Lower leg skin (tissue), 4 donors: Measurements from ENCODE around the gene RGS12. TPM values are rescaled to one million over a fixed set of nuclear protein-coding genes. Genes with fewer than 3 reads are reported as not detected.
A peak's percentile ranks its signal among the peaks of the same experiment; 100 is the strongest.

Experiments
- DNase-seq, 2 donors: peaks; one replicate each; pipeline ENCODE4 v3.0.0-alpha.2; 2019; ENCODE audit warnings: low spot score in 2 of 2
- H3K4me3 ChIP-seq: fragments of 200-600 bp; sonication (generic); 2 replicates; pipeline ENCODE4 v1.5.1; 2017; ENCODE audit warnings: mild to moderate bottlenecking, low read depth; ENCODE audit not compliant: poor library complexity, severe bottlenecking
- CTCF ChIP-seq, 3 donors: fragments of 450-650 bp; IDR thresholded peaks; one replicate each; pipeline ENCODE4 v1.5.1; 2016; ENCODE audit warnings: antibody characterized with exemption in 3 of 3, mild to moderate bottlenecking in 3 of 3, moderate library complexity in 2 of 3
- POLR2A ChIP-seq, 2 donors: fragments of 450-650 bp; IDR thresholded peaks; one replicate each; pipeline ENCODE4 v1.6.1; 2016 to 2017; ENCODE audit warnings: antibody characterized with exemption in 2 of 2, mild to moderate bottlenecking in 1 of 2, moderate library complexity in 1 of 2
- WGBS, 2 donors: methylation state at CpG; one replicate each; pipeline ENCODE4 v1.1.5; 2018; 5-methylcytosine and 5-hydroxymethylcytosine counted together
- intact Hi-C: fragments of 100-400 bp; cut with DNase I; formaldehyde crosslinking; loops from one replicate; pipeline ENCODE4 v1.15.0; 2023; ENCODE audit warnings: low total_unique reads
- total RNA-seq, 4 donors: library from RNA; depleted of rRNA; stranded (reverse); fragments of >200 nt; gene quantifications; one replicate each; pipeline ENCODE4 v1.1.0, GENCODE V29; 2016

RGS12 gene
- 10 to 100 TPM; 47.5 to 92.6 (median 80.6) TPM for total RNA-seq

- TF ChIP-seq POLR2A (IDR thresholded peaks at IDR 0.05) (no peak), CTCF (IDR thresholded peaks at IDR 0.05) (no peak)
- H3K4me3 ChIP-seq, result peak within 1 kb of the TSS; percentile 51
- peak; percentile 93 to 99 for DNase-seq
- 1% methylated on average over 26 of the region's 121 CpGs; no CpG with 5 or more reads in 1 of the 2 donors for WGBS, 2 donors
- intact Hi-C loops, result no loop called here
Measured at GRCh38 chr4:3292571-3293400, at the start of gene RGS12. TSS of gene RGS12 (plus strand) at chr4:3293021. CDS start at chr4:3316171, 23,150 bp downstream.

- DNase-seq, result no peak
- TF ChIP-seq CTCF (IDR thresholded peaks at IDR 0.05) (no peak), POLR2A (IDR thresholded peaks at IDR 0.05) (no peak)
- no peak overlapping the region for H3K4me3 ChIP-seq
- intact Hi-C loops, result no loop called here
- 67 to 76% methylated on average over 22 to 23 of the region's 23 CpGs for WGBS, 2 donors
Measured at GRCh38 chr4:3243136-3243780, 49.6 kb upstream of the RGS12 start.

- TF ChIP-seq POLR2A (IDR thresholded peaks at IDR 0.05) (no peak), CTCF (IDR thresholded peaks at IDR 0.05) (no peak)
- intact Hi-C loops, result no loop called here
- 25 to 30% methylated on average over 1 of the region's 1 CpG for WGBS, 2 donors
- no peak overlapping the region for H3K4me3 ChIP-seq
- no peak for DNase-seq
Measured at GRCh38 chr4:3244002-3244401, 48.8 kb upstream of the RGS12 start.

GRCh38 chr4:3244747-3245146 is 48.1 kb upstream of the RGS12 start:
- DNase-seq, result no peak
- H3K4me3 ChIP-seq, result no peak overlapping the region
- TF ChIP-seq CTCF (IDR thresholded peaks at IDR 0.05) (no peak), POLR2A (IDR thresholded peaks at IDR 0.05) (no peak)
- WGBS, 2 donors, result 78 to 81% methylated on average over 7 to 9 of the region's 9 CpGs
- intact Hi-C loops, result loop anchor here (5.0 kb wide), 1 partner anchor 763 kb away; no protein-coding TSS in a partner anchor

GRCh38 chr4:3245676-3246075 is 47.1 kb upstream of the RGS12 start:
- 89 to 92% methylated on average over 6 of the region's 6 CpGs for WGBS, 2 donors
- intact Hi-C loops, result loop anchor here (5.0 kb wide), 1 partner anchor 762 kb away; no protein-coding TSS in a partner anchor
- no peak for DNase-seq
- H3K4me3 ChIP-seq, result no peak overlapping the region
- TF ChIP-seq POLR2A (IDR thresholded peaks at IDR 0.05), result no peak
- TF ChIP-seq CTCF (IDR thresholded peaks at IDR 0.05), result no peak
